Left ventricle myocardium inferior (tissue), 1 donor: ENCODE results near the gene C7orf57. TPM values are rescaled to one million over a fixed set of nuclear protein-coding genes. Genes with fewer than 3 reads are reported as not detected.

Source experiments
- DNase-seq: peaks from one replicate; pipeline ENCODE4 v3.0.0-alpha.2; 2020
- H3K27ac ChIP-seq: fragments of 200-600 bp; replicated peaks from 2 replicates; pipeline ENCODE4 v1.8.0; 2021
- H3K27me3 ChIP-seq: fragments of 200-600 bp; 2 replicates; pipeline ENCODE4 v1.8.0; 2021; ENCODE audit warnings: low read depth
- H3K36me3 ChIP-seq: fragments of 200-600 bp; 2 replicates; pipeline ENCODE4 v1.8.0; 2021
- H3K4me1 ChIP-seq: fragments of 200-600 bp; 2 replicates; pipeline ENCODE4 v1.8.0; 2021
- H3K4me3 ChIP-seq: fragments of 200-600 bp; 2 replicates; pipeline ENCODE4 v1.8.0; 2021; ENCODE audit warnings: mild to moderate bottlenecking, moderate library complexity
- H3K9me3 ChIP-seq: fragments of 200-600 bp; replicated peaks from 2 replicates; pipeline ENCODE4 v1.8.0; 2021
- CTCF ChIP-seq: fragments of 200-600 bp; IDR thresholded peaks from 2 replicates; pipeline ENCODE4 v1.8.0; 2021; ENCODE audit warnings: antibody characterized with exemption, mild to moderate bottlenecking, borderline replicate concordance
- intact Hi-C: fragments of 100-400 bp; cut with micrococcal nuclease; formaldehyde crosslinking; loops from one replicate; pipeline ENCODE4 v1.11.0; 2022
- total RNA-seq: library from RNA; stranded (reverse); fragmentation: NEBNext Ultra II Directional; extraction: Animal tissue kit (Norgen Biotek cat#: 25700); gene quantifications from one replicate; pipeline ENCODE4 v1.2.1, GENCODE V29; 2021
- donor health status: DM: no; HTN: yes; CAD: no; lungs with severe emphysema.

Gene C7orf57
- total RNA-seq, 1 donor from 2014 or later = not detected

- no peaks in the 10 kb centered on the region for H3K4me1 ChIP-seq
- H3K36me3 ChIP-seq = no peaks in the 10 kb centered on the region
- H3K4me3 ChIP-seq = no peak overlapping the region
- H3K9me3 ChIP-seq = peaks cover 12% of the 10 kb centered on the region
- intact Hi-C loops = no loop called here
- no peaks in the 10 kb centered on the region for H3K27me3 ChIP-seq
- H3K27ac ChIP-seq = no peak overlapping the region
- no peak for TF ChIP-seq CTCF
- no peak for DNase-seq
These were observed 17.4 kb downstream of the C7orf57 start for GRCh38 chr7:48052748-48053147.

DNA sequence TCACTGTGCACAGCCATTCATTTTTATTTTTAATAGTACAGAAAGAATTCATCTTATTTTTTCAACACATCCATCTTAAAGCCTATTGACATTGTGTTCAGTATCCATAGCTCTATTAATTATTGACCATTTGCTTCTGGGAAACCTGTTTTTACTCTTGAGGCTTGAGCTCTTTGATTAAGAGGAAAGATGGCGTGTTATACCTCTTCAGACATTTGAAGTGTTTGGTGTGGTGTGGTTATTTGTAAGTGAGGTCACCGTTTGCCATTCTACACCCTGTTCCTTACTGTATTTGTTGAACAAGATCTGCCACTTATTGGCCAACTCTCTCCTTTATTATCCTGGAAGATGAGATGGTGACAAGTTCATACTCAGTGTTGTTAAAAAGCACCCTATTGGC, 18.4 kb downstream of the C7orf57 start:
- Histone ChIP-seq H3K9me3 (peaks cover 16% of the 10 kb centered on the region), H3K4me1 (no peaks in the 10 kb centered on the region), H3K36me3 (no peaks in the 10 kb centered on the region), H3K27me3 (no peaks in the 10 kb centered on the region), H3K4me3 (no peak overlapping the region), H3K27ac (no peak overlapping the region)
- TF ChIP-seq CTCF = no peak
- intact Hi-C loops = no loop called here
- no peak for DNase-seq

DNA sequence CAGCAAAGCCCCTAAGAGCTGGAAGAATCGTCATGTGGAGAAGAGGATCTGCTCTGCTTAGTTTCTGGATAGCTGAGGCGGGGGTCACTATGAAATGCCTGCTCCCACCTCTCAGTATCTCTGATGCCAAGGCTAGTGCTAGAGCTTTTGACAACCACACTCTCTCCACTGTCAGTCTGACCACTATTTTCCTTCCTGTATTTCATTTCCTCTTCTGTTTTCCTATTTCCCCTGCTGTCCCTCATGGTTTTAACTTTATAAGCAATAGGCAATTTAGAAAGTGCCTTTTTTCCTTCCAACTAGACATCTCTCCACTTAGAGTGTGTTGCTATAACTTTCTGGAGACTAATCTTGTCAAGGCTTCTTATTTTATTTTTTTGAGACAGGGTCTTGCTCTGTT, 23.6 kb downstream of the C7orf57 start:
- TF ChIP-seq CTCF = no peak
- peaks cover 18% of the 10 kb centered on the region for H3K9me3 ChIP-seq
- DNase-seq = no peak
- H3K4me3 ChIP-seq = no peak overlapping the region
- intact Hi-C loops = no loop called here
- H3K36me3 ChIP-seq = no peaks in the 10 kb centered on the region
- no peak overlapping the region for H3K27ac ChIP-seq
- H3K4me1 ChIP-seq = no peaks in the 10 kb centered on the region
- no peaks in the 10 kb centered on the region for H3K27me3 ChIP-seq

- Histone ChIP-seq H3K4me3 (no peak overlapping the region), H3K27me3 (no peaks in the 10 kb centered on the region), H3K9me3 (peaks cover 23% of the 10 kb centered on the region), H3K4me1 (no peaks in the 10 kb centered on the region), H3K27ac (no peak overlapping the region), H3K36me3 (no peaks in the 10 kb centered on the region)
- TF ChIP-seq CTCF = no peak
- no peak for DNase-seq
- intact Hi-C loops = no loop called here
These were observed 24.4 kb downstream of the C7orf57 start for GRCh38 chr7:48059706-48060105.

DNA sequence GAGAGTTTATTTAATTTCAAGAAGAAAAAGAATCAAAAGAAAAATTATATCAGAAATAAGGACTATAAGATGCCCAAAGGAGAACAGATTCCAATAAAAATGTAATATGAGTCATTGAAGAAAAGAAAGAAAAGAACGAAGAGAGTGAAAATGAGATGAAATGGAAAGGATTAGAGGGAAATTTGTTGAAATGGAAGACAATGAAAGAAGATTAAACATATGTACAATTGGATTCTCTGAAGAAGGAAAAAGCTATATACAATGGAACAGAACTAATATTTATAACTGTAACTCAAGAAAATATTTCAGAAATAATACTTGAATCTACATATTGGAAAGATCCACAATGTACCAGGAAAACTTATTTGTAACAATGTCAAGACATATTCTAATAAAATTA, 28.6 kb downstream of the C7orf57 start:
- no peak overlapping the region for H3K4me3 ChIP-seq
- no peaks in the 10 kb centered on the region for H3K27me3 ChIP-seq
- H3K27ac ChIP-seq = no peak overlapping the region
- H3K9me3 ChIP-seq = peaks cover 7% of the 10 kb centered on the region
- no peak for DNase-seq
- intact Hi-C loops = no loop called here
- no peaks in the 10 kb centered on the region for H3K4me1 ChIP-seq
- no peaks in the 10 kb centered on the region for H3K36me3 ChIP-seq
- no peak for TF ChIP-seq CTCF

- TF ChIP-seq CTCF = no peak
- Histone ChIP-seq H3K4me3 (no peak overlapping the region), H3K9me3 (peaks cover 18% of the 10 kb centered on the region), H3K27me3 (no peaks in the 10 kb centered on the region), H3K36me3 (no peaks in the 10 kb centered on the region), H3K4me1 (no peaks in the 10 kb centered on the region), H3K27ac (no peak overlapping the region)
- no peak for DNase-seq
- intact Hi-C loops = no loop called here
These were observed 32.1 kb downstream of the C7orf57 start for GRCh38 chr7:48067475-48067874.
